IMR-90 (cell line): ENCODE data around the gene UNC5B. TPM values are rescaled to one million over a fixed set of nuclear protein-coding genes. Genes with fewer than 3 reads are reported as not detected.

Source experiments
- ATAC-seq: fragments of 200-7000 bp; cut with Tn5 transposase; 2 replicates; pipeline ENCODE4 v1.9.1; 2020; ENCODE audit warnings: low read depth, mild to moderate bottlenecking, moderate library complexity
- BruUV-seq: library from RNA; stranded (reverse); fragments of 400-500 nt; replicated peaks from 2 replicates; lab custom pipeline; 2021; lab: Mats Ljungman, UMichigan
- CTCF ChIA-PET: fragments of 300-600 bp; formaldehyde crosslinking; extraction: SDS; loops from one replicate; lab custom pipeline; 2021; ENCODE audit warnings: antibody characterized with exemption; lab: Yijun Ruan, JAX
- POLR2A ChIA-PET: fragments of 300-600 bp; sonication (Branson Sonifier 250); formaldehyde crosslinking; loops from one replicate; lab custom pipeline; 2022; ENCODE audit warnings: antibody characterized with exemption; ENCODE audit not compliant: unreplicated experiment; lab: Charles Lee
- DNase-seq: peaks from one replicate; pipeline ENCODE4 v3.0.0; 2013
- H2AFZ ChIP-seq: replicated peaks from 2 replicates; pipeline ENCODE3; 2013; ENCODE audit warnings: low read length, mild to moderate bottlenecking; ENCODE audit not compliant: poor library complexity
- H2AK5ac ChIP-seq: 2 replicates; pipeline ENCODE4 v1.6.1; 2013; ENCODE audit warnings: low read depth, low read length, inconsistent platforms
- H2AK9ac ChIP-seq: replicated peaks from 2 replicates; pipeline ENCODE3; 2013; ENCODE audit warnings: mild to moderate bottlenecking, low read depth, low read length, moderate library complexity; ENCODE audit not compliant: poor library complexity
- H2BK120ac ChIP-seq: 2 replicates; pipeline ENCODE4 v1.6.1; 2013; ENCODE audit warnings: low read depth, low read length, inconsistent platforms
- H2BK15ac ChIP-seq: 3 replicates; pipeline ENCODE4 v1.6.1; 2013; ENCODE audit warnings: low read depth, low read length, inconsistent platforms
- H2BK20ac ChIP-seq: 2 replicates; pipeline ENCODE4 v1.6.1; 2013; ENCODE audit warnings: low read depth, mild to moderate bottlenecking, inconsistent platforms, low read length, moderate library complexity
- H2BK5ac ChIP-seq: 2 replicates; pipeline ENCODE4 v1.6.1; 2013; ENCODE audit warnings: mild to moderate bottlenecking, low read depth, low read length, inconsistent platforms; ENCODE audit not compliant: poor library complexity, severe bottlenecking
- H3K14ac ChIP-seq: replicated peaks from 2 replicates; pipeline ENCODE4 v1.6.1; 2013; ENCODE audit warnings: low read depth, low read length, inconsistent platforms
- H3K18ac ChIP-seq: 2 replicates; pipeline ENCODE4 v1.6.1; 2013; ENCODE audit warnings: low read depth, low read length, control low read depth
- H3K23ac ChIP-seq: 2 replicates; pipeline ENCODE4 v1.6.1; 2013; ENCODE audit warnings: low read depth, low read length, inconsistent platforms
- H3K27ac ChIP-seq: 2 replicates; pipeline ENCODE4 v1.5.1; 2013; ENCODE audit warnings: mild to moderate bottlenecking, control low read depth, low read length; ENCODE audit not compliant: insufficient read depth
- H3K27me3 ChIP-seq: 2 replicates; pipeline ENCODE4 v1.6.1; 2013; ENCODE audit warnings: low read length; ENCODE audit not compliant: control insufficient read depth, insufficient read depth
- H3K36me3 ChIP-seq: 2 replicates; pipeline ENCODE4 v1.6.1; 2013; ENCODE audit warnings: low read length, mixed read lengths; ENCODE audit not compliant: control insufficient read depth, insufficient read depth
- H3K4ac ChIP-seq: 2 replicates; pipeline ENCODE4 v1.6.1; 2013; ENCODE audit warnings: low read depth, low read length, inconsistent platforms
- H3K4me1 ChIP-seq: 2 replicates; pipeline ENCODE4 v1.6.1; 2013; ENCODE audit warnings: low read length, mixed read lengths; ENCODE audit not compliant: control insufficient read depth, insufficient read depth
- H3K4me2 ChIP-seq: 2 replicates; pipeline ENCODE4 v1.6.1; 2013; ENCODE audit warnings: low read depth, mild to moderate bottlenecking, control low read depth, low read length, moderate library complexity
- H3K4me3 ChIP-seq: 2 replicates; pipeline ENCODE4 v1.5.1; 2013; ENCODE audit warnings: low read depth, mild to moderate bottlenecking, control low read depth, low read length, moderate library complexity; ENCODE audit not compliant: insufficient read depth
- H3K56ac ChIP-seq: 2 replicates; pipeline ENCODE4 v1.6.1; 2013; ENCODE audit warnings: low read length, inconsistent platforms; ENCODE audit not compliant: insufficient read depth; ENCODE audit errors: extremely low read depth
- H3K79me1 ChIP-seq, 2 experiments: 2 replicates each; pipeline ENCODE4 v1.6.1; 2013; ENCODE audit warnings: low read length in 2 of 2, inconsistent platforms in 1 of 2, low read depth in 1 of 2
- H3K9ac ChIP-seq: 2 replicates; pipeline ENCODE4 v1.6.1; 2013; ENCODE audit warnings: low read depth, low read length, control low read depth
- H3K9me1 ChIP-seq: 2 replicates; pipeline ENCODE4 v1.6.1; 2013; ENCODE audit warnings: low read length, inconsistent platforms; ENCODE audit not compliant: insufficient read depth
- H3K9me3 ChIP-seq: 2 replicates; pipeline ENCODE4 v1.6.1; 2013; ENCODE audit warnings: low read length; ENCODE audit not compliant: control insufficient read depth, insufficient read depth
- H4K20me1 ChIP-seq: 2 replicates; pipeline ENCODE4 v1.6.1; 2013; ENCODE audit warnings: low read length, inconsistent platforms; ENCODE audit not compliant: insufficient read depth
- H4K5ac ChIP-seq: 2 replicates; pipeline ENCODE4 v1.6.1; 2013; ENCODE audit warnings: mild to moderate bottlenecking, low read depth, low read length, control low read depth
- H4K8ac ChIP-seq, 2 experiments: 2 replicates each; pipeline ENCODE4 v1.6.1; 2013; ENCODE audit warnings: low read depth in 2 of 2, low read length in 2 of 2, control low read depth in 1 of 2, inconsistent platforms in 1 of 2
- H4K91ac ChIP-seq: 2 replicates; pipeline ENCODE4 v1.6.1; 2013; ENCODE audit warnings: low read depth, low read length, inconsistent platforms; ENCODE audit not compliant: insufficient read depth
- FOS ChIP-seq: fragments of 150-350 bp; IDR thresholded peaks from 2 replicates; pipeline ENCODE4 v1.6.1; 2016; ENCODE audit warnings: low read depth, low read length
- MAFK ChIP-seq: IDR thresholded peaks from 2 replicates; pipeline ENCODE4 v1.6.1; 2012; ENCODE audit warnings: low read depth, low read length, improper control_type of control experiment
- MAZ ChIP-seq: IDR thresholded peaks from 2 replicates; pipeline ENCODE4 v1.6.1; 2012; ENCODE audit warnings: low read depth, mild to moderate bottlenecking, low read length, improper control_type of control experiment, moderate library complexity, borderline replicate concordance
- MXI1 ChIP-seq: IDR thresholded peaks from 2 replicates; pipeline ENCODE4 v1.6.1; 2012; ENCODE audit warnings: low read depth, mild to moderate bottlenecking, low read length, moderate library complexity, borderline replicate concordance
- SMC3 ChIP-seq: fragments of 150-350 bp; IDR thresholded peaks from 2 replicates; pipeline ENCODE4 v1.6.1; 2016; ENCODE audit warnings: low read depth, mild to moderate bottlenecking, antibody characterized with exemption, low read length, moderate library complexity
- WGBS, 2 experiments: methylation state at CpG; one replicate each; pipeline versions ENCODE4 v1.1.5 to v1.1.7; 2013; ENCODE audit warnings: missing lambda C conversion rate in 2 of 2; ENCODE audit not compliant: insufficient read length in 1 of 2; ENCODE audit errors: extremely low coverage in 2 of 2; 5-methylcytosine and 5-hydroxymethylcytosine counted together
- dilution Hi-C: fragments of 300-500 bp; cut with HindIII; formaldehyde crosslinking; loops from one replicate; pipeline ENCODE4 v1.14.3; 2018; ENCODE audit warnings: low sequenced_read_pairs; ENCODE audit not compliant: unreplicated experiment
- in situ Hi-C: fragments of 300-500 bp; cut with MboI; formaldehyde crosslinking; loops from 3 replicates; pipeline ENCODE4 v1.14.3; 2019; ENCODE audit warnings: low sequenced_read_pairs, inconsistent platforms, mixed read lengths
- intact Hi-C: fragments of 100-400 bp; cut with micrococcal nuclease; formaldehyde crosslinking; loops from 2 replicates; pipeline ENCODE4 v1.10.0; 2022
- polyA plus RNA-seq, 3 experiments: library from polyadenylated mRNA; depleted of rRNA; stranded (reverse); fragments of >200 nt; gene quantifications; 2 replicates each; pipeline ENCODE4 v1.2.3, GENCODE V29; 2012; ENCODE audit warnings: low replicate concordance in 1 of 3
- total RNA-seq: library from RNA; depleted of rRNA; stranded (reverse); fragments of >200 nt; gene quantifications from 2 replicates; pipeline ENCODE4 v1.2.3, GENCODE V29; 2012
- TF ChIP-seq, protein P1 (sequence below): fragments of 150-350 bp; IDR thresholded peaks from 2 replicates; pipeline ENCODE4 v1.6.1; 2017; ENCODE audit warnings: mild to moderate bottlenecking, antibody characterized with exemption, low read length, low read depth

The UNC5B gene
- total and polyA plus RNA-seq, 2 of the 4 experiments (the other 2 are of a cell fraction) = 1.6 to 4.2 TPM

DNA sequence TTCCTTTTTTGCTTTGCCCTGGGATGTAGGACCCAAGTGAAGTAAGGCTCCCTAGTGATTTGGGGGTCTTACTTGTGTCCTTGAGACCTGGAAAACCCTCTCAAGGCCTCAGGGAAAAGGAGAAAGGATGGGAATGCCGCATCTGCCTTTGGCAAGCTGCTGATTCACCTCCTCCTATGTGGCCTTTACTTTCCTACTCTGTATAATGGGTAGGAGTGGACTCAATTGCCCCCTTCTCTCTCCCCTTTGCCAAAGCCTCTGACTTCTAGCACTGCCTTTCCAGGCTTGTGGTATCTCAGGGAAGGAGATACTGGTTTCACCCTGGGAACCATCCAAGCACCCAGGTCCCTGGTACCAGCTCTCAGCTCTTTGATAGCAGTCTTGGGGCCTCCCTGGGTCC is 35.4 kb downstream of the UNC5B start:
- BruUV-seq = no TSS peak
- DNase-seq (no peak), ATAC-seq (no peak)
- Histone ChIP-seq H3K4ac (no peak overlapping the region), H4K91ac (no peak overlapping the region), H3K9ac (no peak overlapping the region), H3K9me1 (peaks cover 20% of the 10 kb centered on the region), H2BK120ac (no peak overlapping the region), H4K5ac (no peak overlapping the region), H3K27me3 (no peaks in the 10 kb centered on the region), H2AK9ac (no peak overlapping the region), H3K56ac (no peak overlapping the region), H3K4me1 (peaks cover 24% of the 10 kb centered on the region), H4K8ac (no peak overlapping the region), H3K79me1 (peaks cover 0 to 17% of the 10 kb centered on the region in 2 experiments; a peak in 3 of 4 replicates), H3K23ac (no peak overlapping the region), H3K36me3 (no peaks in the 10 kb centered on the region), H2AFZ (no peak overlapping the region), H2BK5ac (no peak overlapping the region), H3K4me2 (no peak overlapping the region), H2AK5ac (no peak overlapping the region), H3K9me3 (no peaks in the 10 kb centered on the region), H2BK15ac (no peak overlapping the region), H3K27ac (no peak overlapping the region), H4K20me1 (peaks cover 11% of the 10 kb centered on the region; the same call in 1 of the 2 replicates), H3K18ac (no peak overlapping the region), H3K4me3 (no peak overlapping the region), H3K14ac (no peak overlapping the region), H2BK20ac (no peak overlapping the region)
- POLR2A ChIA-PET = no interaction called here
- dilution Hi-C loops (no loop called here), intact Hi-C loops (no loop called here), in situ Hi-C loops (no loop called here)
- no CpG with 5 or more reads among the region's 1 CpG for WGBS, 2 experiments
- TF ChIP-seq FOS (no peak), MAFK (no peak), SMC3 (no peak), MAZ (no peak), MXI1 (no peak)
- TF ChIP-seq, protein P1, sequence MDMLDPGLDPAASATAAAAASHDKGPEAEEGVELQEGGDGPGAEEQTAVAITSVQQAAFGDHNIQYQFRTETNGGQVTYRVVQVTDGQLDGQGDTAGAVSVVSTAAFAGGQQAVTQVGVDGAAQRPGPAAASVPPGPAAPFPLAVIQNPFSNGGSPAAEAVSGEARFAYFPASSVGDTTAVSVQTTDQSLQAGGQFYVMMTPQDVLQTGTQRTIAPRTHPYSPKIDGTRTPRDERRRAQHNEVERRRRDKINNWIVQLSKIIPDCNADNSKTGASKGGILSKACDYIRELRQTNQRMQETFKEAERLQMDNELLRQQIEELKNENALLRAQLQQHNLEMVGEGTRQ = no peak
- CTCF ChIA-PET = no interaction called here
